Measurements from ENCODE around the gene KRT37.

KRT37 gene

DNA sequence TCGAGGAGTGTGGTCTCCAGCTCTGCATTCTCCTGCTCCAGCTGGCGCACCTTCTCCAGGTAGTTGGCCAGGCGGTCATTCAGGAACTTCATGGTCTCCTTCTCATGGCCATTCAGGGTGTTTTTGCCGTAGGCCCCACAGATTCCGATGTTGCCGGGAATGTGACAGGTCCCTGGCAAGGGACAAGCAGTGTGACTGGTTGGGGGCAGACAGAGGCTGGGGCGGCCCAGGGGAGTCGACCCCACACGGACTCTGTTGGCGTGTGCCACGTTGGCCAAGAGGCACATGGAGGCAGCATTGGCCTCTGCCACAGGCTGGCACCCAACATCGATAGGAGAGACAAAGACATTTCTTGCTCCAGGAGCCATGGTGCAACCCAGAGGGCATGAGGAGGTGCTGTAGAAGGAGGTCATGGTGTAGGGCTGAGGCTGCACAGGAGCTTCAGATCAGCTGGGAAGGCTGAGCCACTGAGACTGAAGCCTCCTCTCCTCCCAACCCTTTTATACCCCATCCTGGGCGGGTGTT, at the start of gene KRT37:
TSS of gene KRT37 (minus strand) at position 475 of the 525 bp plus-strand sequence. CDS start at position 413, 62 bp downstream.
- DNase-seq = no peak

GRCh38 chr17:41468346-41468745, 44.0 kb upstream of the KRT37 start:
- DNase-seq = no peak

DNA sequence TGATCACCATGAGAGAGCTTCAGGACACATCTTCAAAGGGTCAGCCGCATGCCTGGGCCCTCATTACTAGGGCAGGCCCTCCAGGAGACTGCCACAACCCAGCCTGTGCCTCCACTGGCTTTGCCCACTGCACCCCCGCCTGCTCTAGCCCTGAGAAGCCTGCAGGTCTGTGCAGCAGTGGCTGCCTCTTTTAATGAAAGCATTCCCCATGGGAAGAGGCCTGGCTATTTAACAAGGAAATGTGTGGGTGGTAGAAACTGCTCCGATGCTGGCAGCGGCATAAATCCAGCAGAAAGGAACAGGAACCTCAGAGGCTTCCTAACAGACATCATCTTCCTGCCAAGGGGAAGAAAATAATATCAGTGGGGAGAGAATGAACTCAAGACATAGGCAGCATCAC, 43.2 kb upstream of the KRT37 start:
- no peak for DNase-seq

DNA sequence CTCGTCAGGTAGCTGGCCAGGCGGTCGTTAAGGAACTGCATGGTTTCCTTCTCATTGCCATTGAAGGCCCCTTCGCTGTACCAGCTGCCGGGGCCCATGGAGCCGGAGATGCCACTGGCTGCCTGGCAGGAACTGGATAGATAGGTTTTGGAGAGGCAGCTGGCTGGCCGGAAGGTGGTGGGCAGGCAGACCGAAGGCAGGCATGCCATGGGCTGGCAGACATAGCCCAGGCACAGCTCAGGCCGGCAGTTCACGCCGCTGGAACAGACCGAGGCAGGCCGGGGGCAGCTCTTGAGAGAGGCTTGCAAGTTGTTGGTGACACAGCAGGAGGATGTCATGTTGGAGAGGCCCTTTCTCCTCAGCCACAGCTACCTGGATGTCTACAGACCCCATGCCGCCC, 42.6 kb upstream of the KRT37 start, which contains the start of gene KRT32:
TSS of gene KRT32 (minus strand) at position 399 of the 400 bp plus-strand sequence. CDS start at position 338, 61 bp downstream.
- DNase-seq = no peak

- peak; percentile 92 for DNase-seq
Measured at GRCh38 chr17:41464682-41465081, 40.3 kb upstream of the KRT37 start.

GRCh38 chr17:41464173-41464572, 39.8 kb upstream of the KRT37 start:
- no peak for DNase-seq

GRCh38 chr17:41463746-41464145, 39.4 kb upstream of the KRT37 start:
- DNase-seq = no peak

GRCh38 chr17:41462705-41463104, 38.3 kb upstream of the KRT37 start:
- DNase-seq = no peak

DNA sequence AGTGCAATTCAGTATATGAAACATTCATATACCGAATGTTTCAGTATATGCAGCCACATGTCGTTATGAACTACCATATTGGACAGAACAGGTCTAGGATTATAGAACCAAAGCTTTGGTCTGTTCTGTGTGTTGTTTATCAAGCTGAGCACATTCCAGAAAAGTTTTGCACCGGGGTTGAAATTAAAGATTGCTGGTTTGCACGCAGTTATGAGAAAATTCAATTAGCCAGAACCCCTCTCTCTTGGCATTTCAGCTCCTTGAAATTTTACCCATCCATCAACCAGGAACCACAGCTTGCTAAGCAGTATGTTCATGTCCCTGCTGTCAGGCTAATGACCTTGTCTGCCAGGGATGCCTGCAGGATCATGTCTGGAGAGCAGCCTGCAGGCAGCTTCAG, 33.3 kb upstream of the KRT37 start:
- DNase-seq = no peak

GRCh38 chr17:41456204-41456603, 31.8 kb upstream of the KRT37 start:
- no peak for DNase-seq

DNA sequence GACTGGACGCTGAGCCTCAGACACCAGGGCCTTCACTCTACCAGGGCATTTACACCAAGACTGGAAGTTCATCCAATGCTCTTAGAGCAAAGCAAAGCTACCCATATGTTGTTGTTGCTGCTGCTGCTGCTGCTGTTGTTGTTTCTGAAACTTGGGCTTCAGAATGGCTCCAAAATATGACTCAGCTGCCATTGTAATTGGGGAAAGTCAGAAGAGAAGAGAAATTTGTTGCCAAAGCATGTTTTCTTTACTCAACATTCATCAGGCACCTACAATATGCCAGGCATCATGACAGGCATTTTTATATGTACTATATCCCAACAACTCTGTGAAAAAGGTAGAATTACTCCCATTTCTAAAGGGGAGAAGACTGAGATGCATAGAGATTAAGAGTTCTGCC, 30.9 kb upstream of the KRT37 start:
- DNase-seq = no peak

DNA sequence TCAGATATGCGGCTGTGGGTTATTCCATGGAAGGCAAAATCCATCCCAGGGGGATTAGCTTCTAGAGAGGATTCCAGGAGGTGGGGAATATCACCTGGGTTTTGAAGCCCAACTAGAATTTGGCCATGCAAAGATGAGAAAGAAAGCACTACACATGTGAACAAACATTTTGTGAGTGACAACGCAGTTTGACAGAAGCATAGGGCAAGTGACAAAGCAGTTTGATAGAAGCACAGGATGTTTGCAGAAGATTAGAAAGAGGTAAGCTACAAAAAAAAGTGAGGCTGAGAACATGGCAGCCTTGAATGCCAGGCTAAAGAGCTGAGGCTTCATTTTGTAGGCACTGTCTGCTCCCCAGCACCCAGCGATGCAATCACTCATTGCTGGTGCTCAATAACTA, 28.7 kb upstream of the KRT37 start:
- no peak for DNase-seq

DNA sequence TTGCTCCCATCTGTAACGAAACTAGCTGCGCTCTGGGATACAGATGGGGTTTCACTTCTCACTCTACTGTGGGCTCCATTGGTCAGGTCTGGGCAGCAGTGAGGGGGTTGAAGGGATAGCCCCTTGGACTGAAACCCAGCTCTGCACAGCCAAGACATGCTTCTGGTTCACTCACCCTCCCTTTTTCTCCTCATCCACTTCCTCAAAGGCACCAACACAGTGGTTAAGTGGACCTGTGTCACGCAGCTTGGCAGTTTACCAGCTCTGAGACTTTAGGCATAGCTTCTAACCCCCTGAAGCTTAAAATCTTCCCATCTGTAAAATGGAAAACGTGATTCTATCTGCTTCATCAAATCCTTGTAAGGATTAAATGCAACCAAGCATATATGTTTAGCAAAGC, 27.9 kb upstream of the KRT37 start:
- no peak for DNase-seq

GRCh38 chr17:41451154-41451728, 26.9 kb upstream of the KRT37 start:
- DNase-seq = peak; percentile 29

DNA sequence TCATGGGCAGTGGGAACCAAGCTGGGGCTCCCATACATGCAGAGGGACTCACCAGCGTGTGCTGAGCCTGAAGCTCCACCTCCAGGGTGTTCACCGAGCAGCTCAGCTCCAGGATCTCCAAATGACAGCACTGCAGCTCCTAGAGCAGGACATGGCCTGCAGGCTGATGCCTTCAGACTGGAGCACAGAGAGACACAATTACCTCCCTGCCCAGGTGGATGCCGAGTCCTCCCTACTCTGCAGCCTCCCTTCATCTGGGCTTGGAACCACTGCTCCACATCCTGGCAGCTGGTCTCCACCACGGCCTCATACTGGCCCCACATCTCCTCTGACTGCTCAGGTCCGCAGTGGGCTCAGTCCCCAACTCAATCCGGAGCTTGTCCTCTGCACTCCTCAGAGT, 24.6 kb upstream of the KRT37 start:
- no peak for DNase-seq

DNA sequence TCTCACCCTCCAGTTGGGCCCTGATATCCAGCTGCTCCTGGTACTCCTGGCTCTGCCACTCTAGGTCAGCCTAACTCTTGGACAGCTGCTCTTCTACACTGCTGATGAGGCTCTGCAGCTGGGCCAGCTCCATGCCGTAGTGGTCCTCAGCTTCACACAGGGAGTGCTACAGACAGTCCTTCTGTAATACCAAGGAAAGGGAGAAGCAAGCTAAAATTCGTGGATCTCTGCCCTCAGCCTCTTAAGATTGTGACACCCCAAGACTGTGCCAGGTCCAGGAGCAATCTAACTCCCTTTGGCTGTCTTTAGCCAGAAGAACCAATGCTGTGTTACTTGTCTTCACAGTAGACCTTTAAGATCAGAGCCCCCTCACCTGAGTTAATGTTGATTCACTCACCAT, 24.1 kb upstream of the KRT37 start:
- DNase-seq = no peak

GRCh38 chr17:41446806-41447205, 22.4 kb upstream of the KRT37 start:
- DNase-seq = peak; percentile 74

DNA sequence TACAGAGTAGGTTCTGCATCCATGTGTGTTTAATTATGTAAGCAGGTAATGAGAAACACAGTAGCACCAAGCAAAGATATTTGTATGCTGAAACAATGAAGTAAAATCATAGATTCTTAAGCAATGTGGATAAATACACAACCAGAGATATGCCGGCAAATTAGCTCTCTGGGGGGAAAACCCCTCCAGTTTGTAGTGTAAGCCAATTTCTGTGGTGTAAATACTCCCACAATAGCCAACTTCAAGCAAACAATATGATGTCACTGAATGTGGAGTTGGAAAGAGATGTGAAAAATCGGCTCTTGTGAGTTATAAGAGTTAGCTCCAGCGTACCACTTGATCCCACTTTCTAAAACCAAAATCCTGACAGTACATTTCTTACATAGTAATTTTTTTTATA, 20.3 kb upstream of the KRT37 start:
- no peak for DNase-seq

- peak; percentile 15 for DNase-seq
Measured at GRCh38 chr17:41444186-41444585, 19.8 kb upstream of the KRT37 start.

GRCh38 chr17:41442739-41443138, 18.4 kb upstream of the KRT37 start:
- DNase-seq = peak; percentile 74

DNA sequence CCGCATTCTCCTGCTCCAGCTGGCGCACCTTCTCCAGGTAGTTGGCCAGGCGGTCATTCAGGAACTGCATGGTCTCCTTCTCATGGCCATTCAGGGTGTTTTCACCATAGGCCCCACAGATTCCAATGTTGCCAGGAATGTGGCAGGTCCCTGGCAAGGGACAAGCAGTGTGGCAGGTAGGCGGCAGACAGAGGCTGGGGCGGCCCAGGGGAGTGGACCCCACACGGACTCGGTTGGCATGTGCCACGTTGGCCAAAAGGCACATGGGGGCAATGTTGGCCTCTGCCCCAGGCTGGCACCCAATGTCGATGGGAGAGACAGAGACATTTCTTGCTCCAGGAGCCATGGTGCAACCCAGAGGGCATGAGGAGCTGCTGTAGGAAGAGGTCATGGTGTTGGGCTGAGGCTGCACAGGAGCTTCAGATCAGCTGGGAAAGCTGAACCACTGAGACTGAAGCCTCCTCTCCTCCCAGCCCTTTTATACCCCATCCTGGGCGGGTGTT, 16.2 kb upstream of the KRT37 start, which contains the start of gene KRT38:
TSS of gene KRT38 (minus strand) at position 453 of the 503 bp plus-strand sequence. CDS start at position 391, 62 bp downstream.
- DNase-seq = no peak

- no peak for DNase-seq
Measured at GRCh38 chr17:41439375-41439774, 15.0 kb upstream of the KRT37 start.

GRCh38 chr17:41437769-41438168, 13.4 kb upstream of the KRT37 start:
- DNase-seq = peak; percentile 27

DNA sequence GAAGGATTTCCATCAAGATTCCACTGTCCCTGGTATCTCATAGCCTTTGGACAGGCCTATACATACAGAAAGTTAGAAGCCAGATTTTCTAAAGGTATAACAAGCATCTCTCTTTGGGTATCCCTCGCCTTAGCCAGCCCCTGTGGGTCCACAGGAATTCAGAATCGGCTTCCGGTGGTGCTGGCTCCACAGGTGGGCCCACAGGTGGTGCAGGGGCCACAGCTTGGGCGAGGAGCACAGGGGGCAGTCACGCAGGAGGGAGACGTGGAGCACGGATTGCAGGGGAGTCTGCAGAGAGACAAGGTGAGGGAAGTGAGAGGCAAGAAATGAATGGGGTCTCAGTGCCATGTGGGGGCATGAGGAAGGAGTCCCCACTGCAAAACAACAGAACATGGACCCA, 12.9 kb upstream of the KRT37 start:
- DNase-seq = no peak

- no peak for DNase-seq
Measured at GRCh38 chr17:41434415-41434814, 10.0 kb upstream of the KRT37 start.

Data from HCEC 1CT (cell line).